ENCODE data around the gene TNIP1. TPM values are rescaled to one million over a fixed set of nuclear protein-coding genes. Genes with fewer than 3 reads are reported as not detected.

TNIP1 gene
- total and polyA plus RNA-seq, 4 donors: 81.5 to 308 (median 129) TPM

DNA sequence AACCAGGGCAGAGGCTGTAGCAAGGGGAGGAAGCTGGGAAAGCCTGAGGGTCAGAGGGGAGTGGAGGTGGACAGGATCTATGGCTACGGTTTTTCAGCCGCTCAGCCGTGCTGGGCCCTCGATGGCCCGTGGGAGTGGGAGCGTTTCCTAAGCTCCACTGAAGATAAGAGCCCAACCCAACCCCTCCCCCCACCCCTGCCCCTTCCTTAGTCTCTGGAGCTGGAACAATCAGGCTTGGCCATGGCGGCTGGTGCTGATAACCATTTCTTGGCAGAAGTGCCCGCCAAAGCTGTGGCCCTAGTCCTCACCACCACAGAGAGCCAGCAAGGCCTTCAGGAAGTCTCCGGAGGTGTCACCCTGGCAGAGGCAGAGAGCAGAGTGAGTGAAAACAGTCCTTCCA lies 20.3 kb upstream of the TNIP1 start:
- Histone ChIP-seq H3K36me3 (ENCODE audit: control insufficient read depth in 4 of 4, insufficient read depth in 4 of 4, low read length in 4 of 4) (peaks cover 0 to 25% (median 12%) of the 10 kb centered on the region in 4 donors), H3K4me3 (no peak overlapping the region), H3K27ac (ENCODE audit: low read depth in 1 of 2, low read length in 1 of 2) (peak overlapping the region in 1 of 2 donors; percentile 27), H3K9ac (ENCODE audit: insufficient read depth in 1 of 2, low read length in 2 of 2) (no peak overlapping the region), H3K9me3 (ENCODE audit: control insufficient read depth in 4 of 4, insufficient read depth in 3 of 4, low read length in 3 of 4) (no peaks in the 10 kb centered on the region), H3K4me1 (ENCODE audit: control insufficient read depth in 5 of 5, insufficient read depth in 5 of 5, low read length in 5 of 5) (peaks cover 0 to 17% (median 4%) of the 10 kb centered on the region in 5 donors), H3K27me3 (ENCODE audit: control insufficient read depth in 3 of 3, insufficient read depth in 3 of 3, low read length in 2 of 3) (no peaks in the 10 kb centered on the region)
- ATAC-seq (ENCODE audit: insufficient read depth, low FRiP score) (no peak), DNase-seq (no peak)
- WGBS, 2 donors: 70 to 83% methylated on average over 9 of the region's 9 CpGs
- TF ChIP-seq, protein P1, sequence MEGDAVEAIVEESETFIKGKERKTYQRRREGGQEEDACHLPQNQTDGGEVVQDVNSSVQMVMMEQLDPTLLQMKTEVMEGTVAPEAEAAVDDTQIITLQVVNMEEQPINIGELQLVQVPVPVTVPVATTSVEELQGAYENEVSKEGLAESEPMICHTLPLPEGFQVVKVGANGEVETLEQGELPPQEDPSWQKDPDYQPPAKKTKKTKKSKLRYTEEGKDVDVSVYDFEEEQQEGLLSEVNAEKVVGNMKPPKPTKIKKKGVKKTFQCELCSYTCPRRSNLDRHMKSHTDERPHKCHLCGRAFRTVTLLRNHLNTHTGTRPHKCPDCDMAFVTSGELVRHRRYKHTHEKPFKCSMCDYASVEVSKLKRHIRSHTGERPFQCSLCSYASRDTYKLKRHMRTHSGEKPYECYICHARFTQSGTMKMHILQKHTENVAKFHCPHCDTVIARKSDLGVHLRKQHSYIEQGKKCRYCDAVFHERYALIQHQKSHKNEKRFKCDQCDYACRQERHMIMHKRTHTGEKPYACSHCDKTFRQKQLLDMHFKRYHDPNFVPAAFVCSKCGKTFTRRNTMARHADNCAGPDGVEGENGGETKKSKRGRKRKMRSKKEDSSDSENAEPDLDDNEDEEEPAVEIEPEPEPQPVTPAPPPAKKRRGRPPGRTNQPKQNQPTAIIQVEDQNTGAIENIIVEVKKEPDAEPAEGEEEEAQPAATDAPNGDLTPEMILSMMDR (IDR thresholded peaks at IDR 0.05; ENCODE audit: control extremely low read depth, extremely low read depth): no peak

DNA sequence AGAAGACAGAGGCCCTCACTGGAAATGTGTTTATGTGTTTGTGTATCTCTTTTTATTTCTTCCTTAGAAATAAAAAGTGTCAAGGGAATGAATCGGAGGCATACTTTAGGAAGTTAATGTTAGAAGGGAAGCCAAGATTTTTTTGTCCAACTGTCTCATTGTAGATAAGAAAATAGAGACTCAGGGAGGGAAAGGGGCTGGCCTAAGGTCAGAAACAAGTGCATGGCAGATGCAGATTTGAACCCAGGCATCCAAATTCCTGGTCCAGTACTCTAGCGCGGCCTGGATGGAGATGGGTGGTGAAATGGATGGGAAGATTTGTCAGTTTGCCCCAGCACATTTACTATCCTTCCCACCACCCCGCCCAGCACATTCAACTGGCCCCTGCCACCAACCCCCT lies 19.8 kb upstream of the TNIP1 start:
- no peaks in the 10 kb centered on the region for H3K27me3 ChIP-seq (ENCODE audit: control insufficient read depth in 3 of 3, insufficient read depth in 3 of 3, low read length in 2 of 3)
- no peaks in the 10 kb centered on the region for H3K9me3 ChIP-seq (ENCODE audit: control insufficient read depth in 4 of 4, insufficient read depth in 3 of 4, low read length in 3 of 4)
- H3K4me3 ChIP-seq: no peak overlapping the region
- peaks cover 0 to 19% (median 7%) of the 10 kb centered on the region in 5 donors for H3K4me1 ChIP-seq (ENCODE audit: control insufficient read depth in 5 of 5, insufficient read depth in 5 of 5, low read length in 5 of 5)
- H3K36me3 ChIP-seq (ENCODE audit: control insufficient read depth in 4 of 4, insufficient read depth in 4 of 4, low read length in 4 of 4): peaks cover 0 to 21% (median 12%) of the 10 kb centered on the region in 4 donors
- ATAC-seq (ENCODE audit: insufficient read depth, low FRiP score): no peak
- DNase-seq: no peak
- H3K9ac ChIP-seq (ENCODE audit: insufficient read depth in 1 of 2, low read length in 2 of 2): no peak overlapping the region
- peak overlapping the region in 1 of 2 donors; percentile 34 for H3K27ac ChIP-seq (ENCODE audit: low read depth in 1 of 2, low read length in 1 of 2)
- TF ChIP-seq, protein P1 (IDR thresholded peaks at IDR 0.05; ENCODE audit: control extremely low read depth, extremely low read depth): no peak
- 76 to 78% methylated on average over 4 of the region's 4 CpGs for WGBS, 2 donors

DNA sequence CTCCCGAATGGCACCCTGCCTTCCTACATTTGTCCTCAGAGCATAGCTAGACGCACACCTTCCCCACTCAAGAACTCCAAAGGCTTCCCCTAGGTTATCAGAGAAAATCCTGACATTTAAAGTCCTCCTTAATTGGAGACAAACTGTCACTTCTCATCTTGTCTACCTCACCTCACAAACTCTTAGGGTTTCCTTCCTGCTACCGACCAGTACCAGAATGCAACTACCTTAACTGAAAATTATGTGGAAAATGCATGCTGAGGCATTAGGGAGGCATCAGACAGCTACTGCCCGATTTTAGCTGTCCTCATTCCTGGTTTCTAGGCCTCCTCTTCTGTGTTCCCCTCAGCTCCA lies 17.9 kb upstream of the TNIP1 start:
- peaks cover 0 to 36% (median 21%) of the 10 kb centered on the region in 5 donors for H3K4me1 ChIP-seq (ENCODE audit: control insufficient read depth in 5 of 5, insufficient read depth in 5 of 5, low read length in 5 of 5)
- TF ChIP-seq, protein P1 (IDR thresholded peaks at IDR 0.05; ENCODE audit: control extremely low read depth, extremely low read depth): no peak
- no peaks in the 10 kb centered on the region for H3K27me3 ChIP-seq (ENCODE audit: control insufficient read depth in 3 of 3, insufficient read depth in 3 of 3, low read length in 2 of 3)
- H3K9ac ChIP-seq (ENCODE audit: insufficient read depth in 1 of 2, low read length in 2 of 2): no peak overlapping the region
- no peak overlapping the region for H3K4me3 ChIP-seq
- H3K9me3 ChIP-seq (ENCODE audit: control insufficient read depth in 4 of 4, insufficient read depth in 3 of 4, low read length in 3 of 4): no peaks in the 10 kb centered on the region
- no peak for DNase-seq
- H3K36me3 ChIP-seq (ENCODE audit: control insufficient read depth in 4 of 4, insufficient read depth in 4 of 4, low read length in 4 of 4): peaks cover 0 to 14% (median 3%) of the 10 kb centered on the region in 4 donors
- ATAC-seq (ENCODE audit: insufficient read depth, low FRiP score): no peak
- 45 to 68% methylated on average over 4 of the region's 4 CpGs for WGBS, 2 donors
- no peak overlapping the region for H3K27ac ChIP-seq (ENCODE audit: low read depth in 1 of 2, low read length in 1 of 2)
